Measurements from ENCODE around the gene EMILIN2. TPM values are rescaled to one million over a fixed set of nuclear protein-coding genes. Genes with fewer than 3 reads are reported as not detected.
"Not testable (repeated sequence)": the region's sequence is repeated elsewhere in the genome, so short reads cannot be mapped to it uniquely, and the experiment has no call there.

Gene EMILIN2
- polyA plus RNA-seq, 4 donors, result 13.0 to 19.4 (median 14.3) TPM

DNA sequence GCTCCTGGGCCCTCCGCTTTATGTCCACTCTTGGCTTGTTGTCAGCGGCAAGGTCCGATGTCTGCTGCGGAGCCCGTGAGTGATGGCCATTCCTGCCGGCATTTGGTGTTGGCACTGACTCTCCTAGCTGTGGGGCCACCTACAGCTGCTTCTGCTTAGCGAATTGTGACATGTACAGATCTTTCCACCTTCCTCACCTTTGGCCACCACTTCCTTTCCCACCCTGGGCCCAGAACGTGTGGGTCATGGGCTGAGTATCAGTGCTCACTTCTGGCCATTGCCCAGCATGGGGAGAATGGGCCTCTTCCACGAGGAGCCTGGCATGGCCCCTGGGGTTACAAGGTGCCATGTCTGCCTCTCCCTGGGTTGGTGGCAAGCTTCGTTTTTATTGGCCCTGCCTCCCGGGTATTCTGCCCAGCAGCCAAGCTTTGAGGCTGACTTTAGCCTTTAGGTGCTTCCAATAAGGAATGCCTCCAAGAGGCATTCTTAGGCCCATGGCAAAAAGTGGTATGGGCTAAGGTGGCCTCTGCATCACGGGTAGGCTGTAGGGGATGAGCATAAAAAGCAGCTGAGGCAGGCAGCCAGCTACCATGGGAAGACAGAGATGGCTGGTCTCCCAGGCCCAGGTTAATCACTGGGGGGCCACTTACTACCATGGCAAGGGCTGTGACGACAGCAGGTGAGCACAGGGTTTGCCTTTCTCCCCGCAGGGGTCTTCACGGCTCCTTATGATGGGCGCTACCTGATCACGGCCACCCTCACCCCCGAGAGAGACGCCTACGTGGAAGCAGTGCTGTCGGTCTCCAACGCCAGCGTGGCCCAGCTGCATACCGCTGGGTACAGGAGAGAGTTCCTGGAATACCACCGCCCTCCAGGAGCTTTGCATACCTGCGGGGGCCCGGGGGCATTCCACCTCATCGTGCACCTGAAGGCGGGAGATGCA is 65.8 kb downstream of the EMILIN2 start:
- no peak for DNase-seq (ENCODE audit: low read depth in 4 of 4, low spot score in 3 of 4)

DNA sequence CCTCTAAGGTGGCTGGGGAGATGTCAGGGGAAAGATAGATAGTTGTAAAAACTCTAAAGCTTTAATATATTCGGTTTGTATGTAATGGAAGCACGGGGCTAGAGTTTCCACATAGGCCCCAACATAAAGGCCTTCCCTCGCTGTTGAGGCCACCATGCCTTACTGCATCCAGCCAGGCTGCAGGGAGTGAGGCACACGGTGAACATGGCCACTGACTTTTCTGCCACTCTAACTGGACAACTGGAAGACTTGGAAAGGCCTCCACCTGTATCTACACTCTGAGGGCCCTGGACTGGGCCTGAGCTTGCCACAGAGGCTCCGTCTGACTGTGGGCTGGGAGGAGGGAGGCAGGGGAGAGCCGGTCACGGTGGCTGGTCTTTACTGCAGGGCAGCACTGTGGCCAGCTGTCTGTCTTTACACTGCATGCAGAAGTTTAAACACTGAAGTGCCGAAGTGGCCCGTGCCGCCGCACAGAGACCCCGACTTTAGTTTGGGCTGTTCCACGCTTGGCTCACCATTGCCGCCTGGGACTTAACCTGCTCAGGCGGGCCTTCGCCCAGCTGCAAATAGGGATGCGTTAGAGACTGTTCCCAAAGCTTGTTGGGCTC is 66.7 kb downstream of the EMILIN2 start:
- peak in 1 of 4 donors; percentile 44 for DNase-seq (ENCODE audit: low read depth in 4 of 4, low spot score in 3 of 4)

DNA sequence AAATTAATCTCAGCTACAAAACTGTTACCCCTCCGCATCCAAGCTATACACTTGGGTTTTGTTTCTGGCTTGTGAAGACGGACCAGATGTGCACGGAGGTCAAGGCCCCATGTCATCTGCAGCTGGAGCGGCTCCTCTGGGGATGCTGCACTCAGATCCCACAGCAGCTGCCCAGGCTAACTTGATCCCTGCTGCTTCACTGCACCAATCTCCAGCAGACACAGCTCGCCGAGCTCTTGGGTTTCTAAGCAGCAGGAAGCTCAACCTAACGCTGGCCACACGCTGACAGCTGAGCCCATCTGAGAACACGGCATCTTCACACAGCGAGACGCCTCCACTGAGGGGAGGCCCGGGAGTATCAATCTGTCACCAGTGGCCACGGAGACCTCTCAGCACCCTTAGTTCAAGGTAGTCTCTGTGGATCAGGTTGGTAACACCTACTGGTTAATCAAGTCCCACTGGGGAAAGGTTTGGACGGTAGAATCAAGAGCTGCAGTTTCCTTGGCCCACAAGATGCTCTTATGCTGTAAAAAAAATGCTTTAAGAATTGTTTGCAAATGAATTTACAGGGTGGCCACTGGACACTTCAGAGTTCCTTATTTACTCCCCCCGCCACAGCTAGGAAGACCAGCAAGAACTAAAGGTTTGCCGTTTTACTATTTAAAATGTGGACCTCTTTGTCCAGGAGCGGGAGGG is 67.5 kb downstream of the EMILIN2 start:
- DNase-seq (ENCODE audit: low read depth in 4 of 4, low spot score in 3 of 4), result no peak

DNA sequence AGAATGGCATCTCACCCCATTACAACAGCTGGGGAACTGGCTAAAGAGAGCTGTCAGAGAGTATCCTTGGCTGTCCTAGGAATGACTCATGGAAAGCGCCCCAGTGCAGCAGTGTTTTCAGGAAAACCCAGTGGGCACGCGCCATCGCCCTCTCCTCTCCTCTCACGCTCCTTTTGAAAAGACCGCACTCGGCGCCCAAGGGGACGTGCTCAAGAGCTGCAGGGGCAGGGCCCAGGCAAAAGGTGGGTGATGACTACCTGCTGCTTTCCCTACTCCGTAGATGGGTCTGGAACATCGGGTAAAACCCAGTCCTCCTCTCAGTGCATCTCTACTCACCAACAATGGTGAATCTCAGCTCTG is 68.1 kb downstream of the EMILIN2 start:
- no peak for DNase-seq (ENCODE audit: low read depth in 4 of 4, low spot score in 3 of 4)

DNA sequence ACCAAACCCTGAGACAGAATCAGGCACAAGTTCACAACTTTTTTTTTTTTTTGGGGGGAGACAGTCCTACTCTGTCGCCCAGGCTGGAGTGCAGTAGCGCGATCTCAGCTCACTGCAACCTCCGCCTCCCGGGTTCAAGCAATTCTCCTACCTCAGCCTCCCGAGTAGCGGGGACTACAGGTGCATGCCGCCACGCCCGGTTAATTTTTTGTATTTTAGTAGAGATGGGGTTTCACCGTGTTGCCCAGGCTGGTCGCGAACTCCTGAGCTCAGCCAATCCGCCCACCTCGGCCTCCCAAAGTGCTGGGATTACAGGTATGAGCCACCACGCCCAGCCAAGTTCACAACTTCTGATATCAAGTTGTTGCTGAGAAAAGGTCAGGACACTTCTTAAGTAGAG is 68.7 kb downstream of the EMILIN2 start:
- DNase-seq (ENCODE audit: low read depth in 4 of 4, low spot score in 3 of 4), result not testable (repeated sequence)

DNA sequence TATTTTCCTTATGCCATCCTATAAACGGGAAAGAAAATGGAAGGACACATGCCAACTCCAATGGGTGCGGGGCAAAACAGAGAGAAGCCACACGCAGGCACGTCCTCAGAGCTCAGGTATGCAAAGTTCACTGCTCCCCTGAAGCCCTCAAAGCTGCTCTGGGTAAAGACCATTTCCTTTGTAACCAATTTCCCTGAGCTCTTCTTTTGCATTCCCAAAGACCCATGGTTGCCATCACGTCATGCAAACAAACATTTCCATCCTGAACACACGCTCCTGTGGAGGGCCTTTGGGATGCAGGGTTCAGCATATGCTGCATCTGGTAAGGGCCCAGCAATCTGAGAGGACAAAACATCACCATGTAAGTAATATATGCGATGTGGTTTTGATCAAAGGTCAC is 69.4 kb downstream of the EMILIN2 start:
- no peak for DNase-seq (ENCODE audit: low read depth in 4 of 4, low spot score in 3 of 4)

DNA sequence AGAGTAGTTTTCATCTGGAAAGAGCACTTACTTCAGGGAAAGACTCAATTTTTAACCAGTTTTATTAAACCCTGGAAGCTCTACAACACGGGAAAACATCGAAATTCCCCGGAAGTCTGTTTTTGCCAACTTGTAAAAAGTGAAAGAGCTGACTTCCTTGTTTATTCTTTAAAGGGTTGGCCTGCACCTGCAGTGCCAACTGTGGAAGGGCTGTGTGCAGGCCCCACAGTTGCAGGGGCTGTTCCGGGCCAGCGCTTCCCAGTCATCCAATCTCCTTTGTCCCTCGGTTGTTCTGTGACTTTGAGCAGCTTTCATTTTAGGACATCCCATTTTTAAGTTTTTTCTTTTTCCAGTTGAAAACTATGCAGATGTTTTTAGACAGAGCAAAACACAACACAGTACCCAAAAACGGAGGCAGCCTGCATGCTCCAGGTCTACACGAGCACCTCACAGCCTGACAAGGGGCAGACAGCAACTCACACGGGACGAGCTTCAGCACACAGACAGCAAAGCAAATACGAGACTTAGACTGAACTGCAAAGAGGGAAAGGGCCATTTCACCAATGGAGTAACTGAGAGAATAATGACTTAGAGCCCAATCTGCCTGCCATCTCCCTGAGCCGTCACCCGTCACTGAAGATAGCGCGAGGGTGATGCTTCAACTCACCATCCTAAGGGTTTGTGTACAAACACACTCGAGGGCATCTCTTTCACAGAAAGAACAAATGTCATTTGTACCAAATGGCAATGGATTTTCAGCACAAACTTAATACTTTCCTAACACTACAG is 70.6 kb downstream of the EMILIN2 start:
- no peak for DNase-seq (ENCODE audit: low read depth in 4 of 4, low spot score in 3 of 4)

DNA sequence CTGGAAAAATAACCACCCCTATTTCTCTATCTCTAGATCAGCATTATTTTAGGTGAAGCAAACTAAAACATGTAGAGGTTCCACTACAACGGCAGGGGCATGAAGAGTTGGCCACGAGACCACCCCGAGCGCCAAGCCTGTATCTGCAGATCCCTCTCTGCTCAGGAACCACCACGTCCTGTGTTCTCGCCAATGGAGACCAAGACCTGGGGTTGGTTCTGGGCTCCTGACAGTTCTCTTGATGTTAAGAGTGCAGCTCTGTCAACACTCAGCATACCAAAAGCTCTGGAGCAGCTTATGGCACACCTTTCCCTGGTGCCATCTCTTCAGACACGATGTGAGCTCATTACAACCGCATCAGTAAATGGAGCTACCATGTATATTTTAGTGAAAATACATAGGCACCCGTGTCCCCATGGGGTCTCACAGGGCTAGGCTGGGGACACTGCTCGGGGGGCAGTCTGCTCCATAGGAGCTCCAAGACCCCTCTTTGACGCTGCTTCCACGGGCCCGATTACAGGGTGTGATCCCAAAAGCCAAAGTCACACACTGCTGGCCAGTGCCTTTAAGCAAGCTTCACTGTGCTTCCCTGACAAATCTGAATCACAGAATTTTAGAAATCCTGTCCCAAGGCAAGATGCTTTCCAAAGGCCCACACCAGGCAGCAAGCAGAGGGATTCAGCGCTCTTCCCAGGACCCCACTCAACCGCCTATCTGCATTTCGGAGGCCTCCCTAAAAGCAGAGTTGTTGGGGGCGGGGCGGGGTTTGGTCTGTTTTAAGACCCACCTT is 72.2 kb downstream of the EMILIN2 start:
- DNase-seq (ENCODE audit: low read depth in 4 of 4, low spot score in 3 of 4), result no peak

DNA sequence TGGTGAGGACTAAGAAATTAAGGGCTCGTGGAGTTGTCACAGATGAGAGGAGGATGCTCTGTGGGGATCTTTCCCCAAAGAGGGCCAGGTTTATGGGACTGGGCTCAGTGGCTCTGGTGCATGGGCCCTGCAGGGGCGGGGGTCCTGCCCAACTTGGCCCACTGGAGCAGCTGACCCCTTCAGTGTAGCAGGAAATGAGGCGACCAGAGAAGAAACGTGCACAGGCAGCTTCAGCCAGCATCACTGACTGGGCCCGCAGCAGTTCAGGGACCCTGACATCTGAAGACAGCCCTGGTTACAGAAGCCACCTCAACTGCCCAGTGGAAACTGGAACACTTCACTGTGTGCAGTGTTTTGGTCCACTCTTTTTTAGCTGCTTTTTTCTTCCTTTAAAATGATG is 72.8 kb downstream of the EMILIN2 start:
- no peak for DNase-seq (ENCODE audit: low read depth in 4 of 4, low spot score in 3 of 4)

DNA sequence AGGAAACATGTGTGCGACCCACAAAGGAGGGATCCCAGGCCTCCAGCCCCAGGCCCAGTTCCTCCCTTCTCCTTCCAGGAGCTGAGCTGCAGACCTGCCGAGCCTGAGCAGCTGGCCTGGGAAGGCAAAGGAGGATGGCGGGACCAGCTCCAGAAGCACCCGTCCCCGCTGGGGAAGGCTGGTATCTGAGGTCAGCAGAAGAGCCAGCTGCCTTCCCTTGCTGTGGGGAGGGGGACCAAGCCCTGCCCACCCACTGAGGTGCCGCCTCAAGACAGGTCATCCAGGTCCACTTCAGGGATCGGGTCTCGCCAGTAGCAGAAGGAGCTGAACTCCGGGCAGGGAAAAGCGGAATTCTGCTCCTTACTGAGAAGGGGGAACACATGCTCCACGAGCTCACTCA is 73.2 kb downstream of the EMILIN2 start:
- no peak for DNase-seq (ENCODE audit: low read depth in 4 of 4, low spot score in 3 of 4)

DNA sequence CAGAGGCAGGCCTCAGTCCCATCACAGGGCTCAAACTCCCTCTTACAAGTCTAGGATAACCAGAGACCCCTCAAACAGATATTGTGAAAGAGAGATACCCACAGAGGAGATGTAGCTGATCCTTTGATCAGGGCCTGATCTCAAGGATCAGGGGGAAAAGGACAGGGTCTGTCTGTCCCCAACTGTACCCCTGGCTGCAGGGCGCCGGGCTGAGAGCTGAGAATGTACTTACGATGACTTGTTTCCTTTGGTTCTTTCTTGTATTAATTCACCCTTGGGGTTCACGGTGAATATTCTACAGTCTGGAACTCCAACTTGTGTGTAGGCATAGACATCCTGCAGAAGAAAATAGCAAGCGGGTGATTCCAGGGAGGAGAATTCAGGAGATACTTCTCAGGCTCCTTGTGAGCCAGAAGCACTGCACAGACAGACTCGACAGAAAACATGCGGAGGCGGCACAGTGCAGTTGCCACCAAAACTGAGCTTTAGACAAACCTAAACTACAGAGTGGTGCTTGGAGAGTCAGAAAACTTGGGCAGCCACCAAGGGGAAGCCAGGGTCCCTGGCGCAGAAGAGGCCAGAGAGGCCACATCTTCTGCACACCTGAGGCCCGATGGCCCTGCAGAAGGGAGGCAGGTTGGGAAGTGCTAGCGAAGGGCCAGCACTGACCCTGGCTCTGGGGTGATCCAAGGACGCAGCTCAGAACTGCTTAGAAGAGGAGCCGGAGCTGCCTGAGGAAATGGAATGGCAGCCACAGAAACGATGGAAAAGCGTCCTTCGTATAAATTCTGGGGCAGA is 73.9 kb downstream of the EMILIN2 start:
- DNase-seq (ENCODE audit: low read depth in 4 of 4, low spot score in 3 of 4), result no peak

DNA sequence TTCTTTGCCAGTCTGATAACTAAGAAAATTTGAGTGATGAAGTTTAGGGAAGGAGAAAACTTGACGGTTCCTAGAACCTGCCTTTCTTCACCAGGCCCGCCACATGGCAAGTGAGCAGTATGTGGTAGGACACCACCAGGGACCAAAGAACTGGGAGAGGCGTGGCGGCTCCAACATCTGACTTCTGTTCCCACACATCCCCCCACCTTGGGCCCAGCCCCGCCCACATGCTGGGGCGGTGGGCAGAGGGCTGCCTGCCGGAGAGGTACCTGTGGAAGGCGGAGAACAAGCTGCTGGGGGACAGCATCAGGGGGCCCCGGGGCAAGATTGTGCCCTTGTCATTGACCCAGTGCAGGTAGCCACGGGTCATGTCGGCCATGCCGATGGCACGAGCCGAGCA is 75.0 kb downstream of the EMILIN2 start:
- no peak for DNase-seq (ENCODE audit: low read depth in 4 of 4, low spot score in 3 of 4)

DNA sequence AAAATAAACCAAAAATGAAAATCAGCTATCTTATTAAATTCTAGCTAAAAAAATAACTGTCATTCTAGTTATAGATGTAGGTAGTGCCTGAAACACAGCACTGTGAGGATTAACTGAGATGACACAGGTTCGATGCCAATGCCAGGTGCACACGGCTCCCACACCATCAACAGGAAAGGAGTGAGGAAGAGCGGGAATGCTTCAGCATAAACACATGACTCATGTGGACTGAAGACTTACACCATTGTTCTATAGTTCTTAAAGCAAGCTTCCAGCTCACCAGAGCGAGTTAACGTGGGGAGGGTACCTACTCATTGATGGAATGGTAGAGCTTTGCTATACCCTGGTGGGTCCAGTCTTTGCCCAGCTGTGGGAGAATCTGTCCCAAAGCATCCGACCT is 76.7 kb downstream of the EMILIN2 start:
- DNase-seq (ENCODE audit: low read depth in 4 of 4, low spot score in 3 of 4), result no peak

DNA sequence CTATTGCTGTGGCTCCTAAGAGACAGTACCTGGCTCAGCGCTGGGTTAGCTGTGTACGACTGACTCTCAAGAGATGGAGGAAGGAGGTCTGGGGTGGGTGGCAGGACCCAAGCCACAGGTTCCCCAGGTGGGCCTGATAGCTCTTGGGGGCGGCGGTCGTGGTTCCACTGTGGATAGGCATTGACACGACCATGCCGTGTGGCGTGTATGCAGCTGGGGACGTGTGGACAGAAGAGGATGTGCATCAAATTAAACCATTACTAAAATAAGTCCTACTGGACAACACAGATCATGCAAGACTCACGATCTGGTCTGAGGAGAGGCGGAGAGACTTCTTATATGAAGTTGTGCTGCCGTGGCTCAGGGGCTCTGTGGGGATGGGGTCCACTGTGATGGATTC is 78.1 kb downstream of the EMILIN2 start:
- no peak for DNase-seq (ENCODE audit: low read depth in 4 of 4, low spot score in 3 of 4)

DNA sequence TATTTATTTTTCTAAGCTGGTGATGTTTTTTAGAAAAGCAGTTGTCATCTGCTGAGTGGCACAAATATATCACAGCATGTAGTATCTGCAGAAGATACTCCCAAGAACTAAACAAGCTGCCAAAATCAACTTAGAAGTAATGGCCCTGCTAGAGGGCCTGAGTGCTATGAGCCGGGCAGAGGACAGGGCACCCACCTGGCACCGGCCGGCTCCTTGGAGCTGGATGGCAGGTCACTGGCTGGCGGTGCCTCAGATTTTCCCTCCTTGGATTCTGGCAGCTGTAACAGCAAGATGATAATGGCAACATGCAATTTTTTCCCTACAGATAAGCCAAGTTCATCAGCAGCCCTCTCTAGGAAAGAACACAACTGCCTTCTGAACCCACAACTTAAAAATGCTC is 79.7 kb downstream of the EMILIN2 start:
- DNase-seq (ENCODE audit: low read depth in 4 of 4, low spot score in 3 of 4), result no peak

DNA sequence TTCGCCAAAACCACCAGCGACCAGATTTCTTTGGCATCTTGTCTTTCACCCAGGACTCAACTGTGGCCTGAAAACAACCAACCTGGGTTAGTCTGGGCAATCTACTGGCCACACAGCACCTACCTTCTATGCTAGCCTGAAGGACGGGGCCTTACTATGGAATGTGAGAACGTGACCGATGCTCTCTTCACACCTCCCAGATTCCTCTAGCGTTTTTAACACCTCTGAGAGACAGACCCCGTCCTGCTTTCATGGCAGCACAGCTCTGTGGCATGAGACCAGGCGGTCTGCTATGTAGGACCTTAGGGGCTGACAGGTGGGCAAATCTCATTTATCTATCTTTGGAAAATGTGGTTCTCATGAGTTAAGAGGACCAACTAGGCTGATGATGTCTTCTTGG is 80.9 kb downstream of the EMILIN2 start:
- DNase-seq (ENCODE audit: low read depth in 4 of 4, low spot score in 3 of 4), result no peak

DNA sequence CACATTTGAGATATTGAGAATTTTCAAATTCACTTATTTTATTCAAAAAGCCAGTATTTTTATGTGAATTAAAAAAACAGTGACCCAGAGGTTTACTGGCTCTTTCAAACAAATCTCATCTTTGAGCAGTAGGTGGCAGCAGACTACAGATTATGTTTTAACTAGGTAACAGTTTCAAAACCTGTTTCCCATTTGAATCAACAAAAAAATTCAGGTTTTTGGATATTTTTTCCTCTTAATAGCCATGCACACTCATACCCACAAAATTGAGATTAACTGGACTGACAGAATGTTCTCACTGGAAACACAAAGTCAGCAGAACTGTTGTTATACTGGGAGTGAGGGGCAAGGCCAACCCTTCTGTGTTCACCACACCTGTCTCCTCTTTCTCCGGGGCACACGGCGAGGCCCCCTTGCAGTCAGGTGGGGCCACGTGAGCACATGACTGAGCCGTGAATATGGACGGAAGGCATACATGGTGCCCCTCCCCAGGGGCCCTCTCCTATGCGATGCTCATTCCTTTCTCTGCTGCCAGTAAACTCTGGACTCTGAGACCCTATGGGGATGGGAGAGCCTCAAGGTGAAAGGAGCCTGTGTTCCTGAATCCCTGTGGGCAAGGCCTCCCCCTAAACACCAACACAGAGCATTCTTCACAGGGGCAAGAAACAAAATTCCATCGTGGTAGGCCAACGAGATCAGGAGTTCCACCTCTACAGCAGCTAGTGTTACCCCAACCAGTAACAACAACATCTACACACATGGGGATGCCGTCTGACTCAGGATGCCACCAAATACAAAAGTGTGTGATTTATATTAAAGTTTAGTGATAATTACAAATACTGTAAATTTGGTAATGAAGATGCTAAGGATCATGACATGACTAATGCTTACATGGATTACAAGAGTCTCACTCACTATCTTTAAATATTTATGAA is 85.7 kb downstream of the EMILIN2 start:
- peak in 3 of 4 donors; percentile 53 to 70 (median 63) for DNase-seq (ENCODE audit: low read depth in 4 of 4, low spot score in 3 of 4)

DNA sequence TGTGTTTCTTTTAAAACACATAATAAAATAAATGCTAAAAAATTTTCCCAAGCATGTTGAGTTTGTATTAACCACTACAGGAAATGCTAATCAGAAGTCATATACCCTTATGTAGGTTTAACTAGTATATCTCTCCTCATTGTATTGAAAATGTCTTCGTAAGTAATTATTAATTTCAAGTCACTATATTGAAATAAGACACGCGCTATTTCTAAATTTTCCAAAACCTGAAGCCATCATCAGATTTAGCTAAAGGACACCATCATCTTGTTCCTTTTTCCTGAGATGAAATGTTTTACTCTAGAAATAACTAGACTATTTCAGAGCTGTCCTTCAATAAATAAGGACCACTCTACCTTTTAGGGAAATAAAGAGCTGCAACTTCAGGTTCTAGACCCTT is 87.2 kb downstream of the EMILIN2 start:
- no peak for DNase-seq (ENCODE audit: low read depth in 4 of 4, low spot score in 3 of 4)

All from right renal pelvis (tissue), 4 donors.